ENCODE results near the gene PAPPA2.

GRCh38 chr1:176656257-176656995, 193.5 kb downstream of the PAPPA2 start:
- no peak for TF ChIP-seq CTCF (conservative IDR thresholded peaks at IDR 0.05; ENCODE audit: low read depth, low read length)
- TF ChIP-seq EZH2phosphoT487 (IDR thresholded peaks at IDR 0.05; ENCODE audit: borderline replicate concordance, low read length), result no peak
